Measurements from ENCODE around the gene DOCK6. TPM values are rescaled to one million over a fixed set of nuclear protein-coding genes. Genes with fewer than 3 reads are reported as not detected.

DOCK6 gene
- total RNA-seq, 1 experiment from 2014 or later, result 54.8 TPM

DNA sequence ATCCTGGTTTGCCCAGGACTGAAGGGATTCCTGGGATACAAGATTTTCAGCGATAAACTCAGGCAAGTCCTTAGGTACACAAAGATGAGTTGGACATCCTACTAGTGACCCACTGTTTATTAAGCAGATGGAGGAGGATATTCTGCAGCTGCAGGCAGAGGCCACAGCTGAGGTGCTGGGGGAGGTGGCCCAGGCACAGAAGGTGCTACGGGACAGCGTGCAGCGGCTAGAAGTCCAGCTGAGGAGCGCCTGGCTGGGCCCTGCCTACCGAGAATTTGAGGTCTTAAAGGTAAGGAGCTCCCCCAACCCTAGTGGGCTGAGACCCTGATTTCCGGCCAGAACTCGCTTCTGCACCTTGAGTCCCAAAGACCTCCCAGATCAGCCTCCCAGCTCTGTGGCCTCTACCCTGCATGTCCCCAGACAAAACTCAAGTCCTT lies 22.3 kb downstream of the DOCK6 start:
- intact Hi-C loops (cut with micrococcal nuclease; ENCODE audit: unreplicated experiment), result no loop called here
- no peak overlapping the region for H3K4me3 Mint-ChIP-seq (ENCODE audit: low read depth, unreplicated experiment)
- no peaks in the 10 kb centered on the region for H3K27me3 Mint-ChIP-seq (ENCODE audit: unreplicated experiment)
- DNase-seq, result no peak
- H3K27ac Mint-ChIP-seq (ENCODE audit: unreplicated experiment), result no peak overlapping the region
- TF ChIP-seq, protein P1, sequence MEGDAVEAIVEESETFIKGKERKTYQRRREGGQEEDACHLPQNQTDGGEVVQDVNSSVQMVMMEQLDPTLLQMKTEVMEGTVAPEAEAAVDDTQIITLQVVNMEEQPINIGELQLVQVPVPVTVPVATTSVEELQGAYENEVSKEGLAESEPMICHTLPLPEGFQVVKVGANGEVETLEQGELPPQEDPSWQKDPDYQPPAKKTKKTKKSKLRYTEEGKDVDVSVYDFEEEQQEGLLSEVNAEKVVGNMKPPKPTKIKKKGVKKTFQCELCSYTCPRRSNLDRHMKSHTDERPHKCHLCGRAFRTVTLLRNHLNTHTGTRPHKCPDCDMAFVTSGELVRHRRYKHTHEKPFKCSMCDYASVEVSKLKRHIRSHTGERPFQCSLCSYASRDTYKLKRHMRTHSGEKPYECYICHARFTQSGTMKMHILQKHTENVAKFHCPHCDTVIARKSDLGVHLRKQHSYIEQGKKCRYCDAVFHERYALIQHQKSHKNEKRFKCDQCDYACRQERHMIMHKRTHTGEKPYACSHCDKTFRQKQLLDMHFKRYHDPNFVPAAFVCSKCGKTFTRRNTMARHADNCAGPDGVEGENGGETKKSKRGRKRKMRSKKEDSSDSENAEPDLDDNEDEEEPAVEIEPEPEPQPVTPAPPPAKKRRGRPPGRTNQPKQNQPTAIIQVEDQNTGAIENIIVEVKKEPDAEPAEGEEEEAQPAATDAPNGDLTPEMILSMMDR (IDR thresholded peaks at IDR 0.05; ENCODE audit: unreplicated experiment), result no peak
- CTCF ChIA-PET, result interaction anchor here (0.7 kb wide), 1 partner anchor 54 kb away, joined by 3 read pairs; no protein-coding TSS in a partner anchor
- no peaks in the 10 kb centered on the region for H3K4me1 Mint-ChIP-seq (ENCODE audit: low read depth, unreplicated experiment)
- H3K36me3 Mint-ChIP-seq (ENCODE audit: insufficient read depth, unreplicated experiment), result peaks cover 11% of the 10 kb centered on the region
- BruUV-seq (replicated peaks), result no TSS peak
- H3K9me3 Mint-ChIP-seq (ENCODE audit: low read depth, unreplicated experiment), result no peaks in the 10 kb centered on the region

DNA sequence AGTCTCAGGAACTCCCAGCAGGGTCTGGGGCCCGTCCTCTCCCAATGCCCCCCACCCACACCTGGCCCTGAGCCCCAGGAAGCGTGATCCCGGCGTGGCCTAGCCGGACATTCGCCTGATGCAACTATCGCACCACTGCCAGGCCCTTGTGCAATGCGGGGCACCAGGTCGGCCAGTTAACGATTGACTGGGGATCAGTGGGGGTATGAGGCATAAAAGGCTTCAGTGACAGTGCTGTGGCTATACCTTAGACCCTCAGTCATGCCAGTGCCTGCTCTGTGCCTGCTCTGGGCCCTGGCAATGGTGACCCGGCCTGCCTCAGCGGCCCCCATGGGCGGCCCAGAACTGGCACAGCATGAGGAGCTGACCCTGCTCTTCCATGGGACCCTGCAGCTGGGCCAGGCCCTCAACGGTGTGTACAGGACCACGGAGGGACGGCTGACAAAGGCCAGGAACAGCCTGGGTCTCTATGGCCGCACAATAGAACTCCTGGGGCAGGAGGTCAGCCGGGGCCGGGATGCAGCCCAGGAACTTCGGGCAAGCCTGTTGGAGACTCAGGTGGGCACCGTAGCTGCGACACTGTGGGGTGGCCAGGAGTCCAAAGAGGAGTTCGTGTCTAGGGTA lies 22.8 kb downstream of the DOCK6 start, which contains the start of gene ANGPTL8:
Gene ANGPTL8, plus strand, starts transcription at position 243 of the 624 bp plus-strand sequence. Its CDS starts 19 bp downstream, at position 262.
- Mint-ChIP-seq H3K9me3 (ENCODE audit: low read depth, unreplicated experiment) (no peaks in the 10 kb centered on the region), H3K27me3 (ENCODE audit: unreplicated experiment) (no peaks in the 10 kb centered on the region), H3K4me1 (ENCODE audit: low read depth, unreplicated experiment) (no peaks in the 10 kb centered on the region), H3K36me3 (ENCODE audit: insufficient read depth, unreplicated experiment) (peaks cover 11% of the 10 kb centered on the region), H3K27ac (ENCODE audit: unreplicated experiment) (no peak within 1 kb of the TSS), H3K4me3 (ENCODE audit: low read depth, unreplicated experiment) (no peak within 1 kb of the TSS)
- no TSS peak for BruUV-seq (replicated peaks)
- TF ChIP-seq, protein P1 (IDR thresholded peaks at IDR 0.05; ENCODE audit: unreplicated experiment), result no peak
- no peak for DNase-seq
- CTCF ChIA-PET, result no interaction called here
- intact Hi-C loops (cut with micrococcal nuclease; ENCODE audit: unreplicated experiment), result no loop called here

DNA sequence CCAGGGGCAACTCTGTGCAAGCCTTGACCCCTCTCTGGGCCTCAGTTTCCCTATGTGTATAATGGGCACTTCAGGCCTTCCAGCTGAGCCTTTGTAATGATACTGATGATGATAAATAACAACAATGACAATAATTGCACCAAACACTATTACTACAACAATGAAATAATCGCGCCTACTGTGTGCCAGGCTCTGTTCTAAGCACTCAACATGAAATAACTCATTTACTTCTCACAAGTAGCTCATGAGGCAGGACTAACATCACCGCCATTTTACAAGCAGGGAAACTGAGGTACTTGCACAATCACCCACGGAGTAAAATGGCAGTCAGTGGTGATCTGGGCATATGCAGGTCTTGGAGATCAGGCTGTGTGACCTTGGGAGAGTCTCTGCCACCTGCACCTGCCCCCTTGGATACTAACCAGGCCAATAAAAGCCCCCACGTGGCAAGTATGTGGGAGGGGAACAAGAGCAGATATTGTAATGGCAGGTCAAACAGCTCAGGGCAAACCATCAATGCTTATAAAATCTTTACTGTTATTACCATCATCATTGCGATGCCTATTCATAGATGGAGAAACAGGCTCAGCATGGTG lies 23.4 kb downstream of the DOCK6 start:
- no peak overlapping the region for H3K27ac Mint-ChIP-seq (ENCODE audit: unreplicated experiment)
- H3K9me3 Mint-ChIP-seq (ENCODE audit: low read depth, unreplicated experiment), result no peaks in the 10 kb centered on the region
- DNase-seq, result no peak
- no peaks in the 10 kb centered on the region for H3K4me1 Mint-ChIP-seq (ENCODE audit: low read depth, unreplicated experiment)
- no peak overlapping the region for H3K4me3 Mint-ChIP-seq (ENCODE audit: low read depth, unreplicated experiment)
- peaks cover 11% of the 10 kb centered on the region for H3K36me3 Mint-ChIP-seq (ENCODE audit: insufficient read depth, unreplicated experiment)
- intact Hi-C loops (cut with micrococcal nuclease; ENCODE audit: unreplicated experiment), result no loop called here
- CTCF ChIA-PET, result no interaction called here
- H3K27me3 Mint-ChIP-seq (ENCODE audit: unreplicated experiment), result no peaks in the 10 kb centered on the region
- TF ChIP-seq, protein P1 (IDR thresholded peaks at IDR 0.05; ENCODE audit: unreplicated experiment), result no peak
- no TSS peak for BruUV-seq (replicated peaks)

DNA sequence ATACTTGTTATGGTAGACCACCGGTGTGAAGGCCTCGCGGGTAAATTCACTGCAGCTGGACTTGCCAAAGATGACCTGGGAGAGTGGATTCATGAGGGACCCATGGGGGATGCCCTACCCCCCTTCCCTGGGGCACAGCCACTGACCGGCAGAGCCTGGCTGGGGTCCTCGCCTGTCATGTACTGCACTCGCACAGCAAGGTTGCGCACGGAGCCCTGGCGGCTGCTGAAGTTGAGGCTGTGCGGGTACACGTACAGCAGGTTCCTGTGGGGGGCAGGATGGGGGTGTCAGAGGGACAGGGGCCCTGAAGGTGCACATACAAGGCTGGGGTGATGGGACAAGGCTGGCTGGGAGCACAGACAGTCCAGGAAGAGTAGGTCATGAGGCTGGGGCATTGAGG lies 24.3 kb downstream of the DOCK6 start:
- H3K9me3 Mint-ChIP-seq (ENCODE audit: low read depth, unreplicated experiment), result no peaks in the 10 kb centered on the region
- no TSS peak for BruUV-seq (replicated peaks)
- no peaks in the 10 kb centered on the region for H3K27me3 Mint-ChIP-seq (ENCODE audit: unreplicated experiment)
- peaks cover 11% of the 10 kb centered on the region for H3K36me3 Mint-ChIP-seq (ENCODE audit: insufficient read depth, unreplicated experiment)
- H3K4me1 Mint-ChIP-seq (ENCODE audit: low read depth, unreplicated experiment), result no peaks in the 10 kb centered on the region
- CTCF ChIA-PET, result no interaction called here
- no peak overlapping the region for H3K27ac Mint-ChIP-seq (ENCODE audit: unreplicated experiment)
- DNase-seq, result no peak
- intact Hi-C loops (cut with micrococcal nuclease; ENCODE audit: unreplicated experiment), result no loop called here
- no peak overlapping the region for H3K4me3 Mint-ChIP-seq (ENCODE audit: low read depth, unreplicated experiment)
- TF ChIP-seq, protein P1 (IDR thresholded peaks at IDR 0.05; ENCODE audit: unreplicated experiment), result no peak
